GM18951 (cell line): Measurements from ENCODE around the gene RASGEF1B.

ENCODE experiments used
- POLR2A ChIP-seq: IDR thresholded peaks from 4 replicates; pipeline ENCODE4 v1.6.1; 2011; ENCODE audit warnings: mild to moderate bottlenecking; ENCODE audit not compliant: insufficient read length, insufficient read depth; ENCODE audit errors: extremely low read depth
- in situ Hi-C: fragments of 300-500 bp; cut with MboI; formaldehyde crosslinking; loops from one replicate; pipeline ENCODE4 v1.12.0; 2022; ENCODE audit warnings: low sequenced_read_pairs, mixed read lengths, inconsistent platforms; ENCODE audit not compliant: unreplicated experiment

The RASGEF1B gene

DNA sequence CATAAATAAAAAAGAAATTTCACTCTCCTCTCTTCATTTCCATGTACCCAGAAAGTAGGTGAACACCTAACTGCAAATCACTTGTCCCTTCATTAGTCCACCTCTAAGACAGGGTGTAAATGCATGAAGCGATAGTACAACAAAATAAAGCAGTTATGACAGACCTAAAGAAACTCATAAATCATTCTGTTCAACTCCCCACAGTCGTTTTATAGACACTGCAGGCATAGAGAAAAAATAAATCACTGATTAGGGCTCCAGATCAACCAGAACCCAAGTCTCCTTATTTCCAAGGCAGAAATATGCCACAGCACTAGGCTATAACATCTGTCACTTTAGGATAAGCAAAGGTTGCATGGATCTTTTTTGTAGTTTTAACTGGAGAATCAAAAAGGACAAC is 3.0 kb downstream of the RASGEF1B start:
- no peak for TF ChIP-seq POLR2A
- in situ Hi-C loops, result loop anchor here (5.0 kb wide), 1 partner anchor 374 kb away; no protein-coding TSS in a partner anchor

DNA sequence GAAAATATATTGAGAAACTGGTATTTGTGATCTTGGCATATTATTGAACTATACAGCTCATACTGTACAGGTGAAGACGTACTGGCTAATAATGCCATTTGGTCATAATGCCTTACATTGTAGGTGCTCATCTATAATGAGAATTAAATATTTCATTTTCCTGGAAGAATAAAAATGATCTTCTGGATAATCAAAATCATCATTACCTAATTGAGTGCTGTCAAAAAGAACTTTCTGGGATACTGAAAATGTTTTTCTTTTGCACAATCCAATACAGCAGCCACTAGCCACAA is 4.1 kb downstream of the RASGEF1B start:
- in situ Hi-C loops, result loop anchor here (5.0 kb wide), 1 partner anchor 375 kb away; no protein-coding TSS in a partner anchor
- no peak for TF ChIP-seq POLR2A

GRCh38 chr4:81466841-81467671 is 4.7 kb downstream of the RASGEF1B start:
- TF ChIP-seq POLR2A, result no peak
- in situ Hi-C loops, result loop anchor here (5.0 kb wide), 1 partner anchor 375 kb away; no protein-coding TSS in a partner anchor

DNA sequence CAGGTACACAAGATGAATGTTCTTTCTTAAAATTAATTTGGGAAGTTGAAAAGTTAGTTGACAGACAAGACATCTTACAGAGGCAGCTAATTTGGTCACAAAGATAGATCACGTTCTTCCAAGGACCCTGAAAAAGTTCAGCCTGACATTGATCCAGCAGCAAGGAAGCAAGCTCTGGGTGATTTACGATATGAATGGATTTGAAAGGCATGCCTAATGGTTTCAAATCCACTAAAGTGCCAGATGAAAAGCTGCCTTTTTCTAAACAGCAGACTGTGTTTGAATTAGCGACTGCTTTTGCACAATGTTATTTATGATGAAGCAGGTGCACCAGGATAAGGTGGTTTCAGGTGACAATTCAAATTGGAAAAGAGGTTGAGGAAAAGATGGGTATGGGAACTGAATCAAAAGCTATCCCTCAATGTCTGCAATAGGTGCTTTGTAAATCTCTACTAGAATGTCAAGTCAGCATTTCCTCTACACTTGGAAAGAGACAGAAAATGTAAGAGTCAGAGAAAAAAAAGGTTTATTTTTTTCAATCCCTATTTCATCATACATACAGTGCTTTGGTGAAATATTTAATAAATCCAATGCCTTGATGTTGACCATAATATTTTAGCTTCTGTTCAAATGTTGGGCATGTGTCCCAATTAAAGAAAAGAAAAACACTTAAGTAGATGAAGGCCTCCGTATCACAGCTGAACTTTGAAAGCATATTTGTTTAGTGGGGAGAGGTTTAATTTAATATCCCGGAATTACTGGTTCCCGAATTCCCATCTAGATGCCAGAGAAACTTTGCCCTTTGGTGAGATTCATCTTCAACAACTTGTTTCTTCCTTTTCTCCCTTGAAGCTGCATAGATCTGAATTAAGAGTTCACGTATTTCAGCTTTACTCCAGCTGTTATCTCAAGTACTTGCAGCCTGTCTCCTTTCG is 6.0 kb downstream of the RASGEF1B start:
- in situ Hi-C loops, result loop anchor here (5.0 kb wide), 1 partner anchor 377 kb away; no protein-coding TSS in a partner anchor
- TF ChIP-seq POLR2A, result no peak

DNA sequence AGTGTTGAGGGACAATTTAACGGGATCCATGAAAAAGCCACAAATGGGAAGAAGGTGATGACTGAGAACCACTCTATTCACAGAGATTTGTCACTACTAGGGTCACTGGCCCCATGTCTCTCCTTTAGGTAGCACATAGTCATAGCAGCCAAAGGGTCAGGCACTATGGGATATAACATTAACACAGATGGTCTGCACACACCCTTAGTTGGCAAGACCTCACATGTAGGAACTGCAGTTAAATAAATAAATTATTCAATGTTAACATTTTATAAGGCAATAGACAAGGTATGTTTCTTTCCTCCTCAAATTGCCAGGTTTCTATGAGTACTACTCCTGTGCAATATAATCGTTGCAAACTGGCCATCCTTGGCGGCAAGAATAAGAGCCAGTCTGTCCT is 10.9 kb downstream of the RASGEF1B start:
- in situ Hi-C loops, result no loop called here
- no peak for TF ChIP-seq POLR2A

GRCh38 chr4:81460191-81460701 is 11.5 kb downstream of the RASGEF1B start:
- no peak for TF ChIP-seq POLR2A
- in situ Hi-C loops, result no loop called here

- TF ChIP-seq POLR2A, result no peak
- in situ Hi-C loops, result no loop called here
Observed at GRCh38 chr4:81459228-81459627, 12.5 kb downstream of the RASGEF1B start.

GRCh38 chr4:81457921-81458520 is 13.7 kb downstream of the RASGEF1B start:
- TF ChIP-seq POLR2A, result no peak
- in situ Hi-C loops, result no loop called here

DNA sequence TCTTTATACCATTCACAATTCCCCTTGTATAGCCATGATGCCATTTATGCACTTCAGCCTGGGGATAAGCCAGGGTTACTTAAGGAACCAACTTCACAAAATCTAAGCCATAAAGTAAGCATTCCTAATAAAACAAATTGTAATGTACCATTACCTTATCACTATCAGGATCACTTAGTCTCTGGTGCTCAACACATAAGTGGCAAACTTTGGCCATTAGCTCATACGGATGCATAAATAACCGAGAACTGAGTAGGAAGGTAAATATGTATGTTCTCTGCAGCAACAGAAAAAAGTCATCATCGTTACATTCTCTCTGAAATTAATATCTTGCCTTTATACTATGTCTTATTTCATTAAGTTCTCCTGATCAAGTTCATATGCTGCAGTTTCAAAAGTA is 14.4 kb downstream of the RASGEF1B start:
- in situ Hi-C loops, result no loop called here
- no peak for TF ChIP-seq POLR2A

- in situ Hi-C loops, result no loop called here
- TF ChIP-seq POLR2A, result no peak
Observed at GRCh38 chr4:81455897-81456296, 15.8 kb downstream of the RASGEF1B start.

DNA sequence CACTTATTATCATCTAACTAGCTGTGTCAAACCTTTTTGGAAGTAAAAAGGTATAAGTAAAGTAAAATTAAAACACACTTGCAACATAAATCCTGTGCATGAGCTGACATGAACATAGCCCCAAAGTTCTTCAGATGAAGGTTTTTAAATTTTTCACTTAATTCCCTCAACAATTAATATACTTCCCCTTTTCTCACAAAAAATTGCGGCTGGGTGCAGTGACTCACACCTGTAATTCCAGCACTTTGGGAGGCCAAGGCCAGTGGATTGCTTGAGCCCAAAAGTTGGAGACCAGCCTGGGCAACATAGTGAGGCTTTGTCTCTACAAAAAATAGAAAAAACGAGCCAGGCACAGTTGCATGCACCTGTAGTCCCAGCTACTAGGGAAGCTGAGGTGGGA is 16.8 kb downstream of the RASGEF1B start:
- in situ Hi-C loops, result no loop called here
- TF ChIP-seq POLR2A, result no peak

- TF ChIP-seq POLR2A, result no peak
- in situ Hi-C loops, result no loop called here
Observed at GRCh38 chr4:81454499-81454898, 17.2 kb downstream of the RASGEF1B start.

- TF ChIP-seq POLR2A, result no peak
- in situ Hi-C loops, result no loop called here
Observed at GRCh38 chr4:81453024-81453423, 18.7 kb downstream of the RASGEF1B start.

GRCh38 chr4:81452452-81453006 is 19.2 kb downstream of the RASGEF1B start:
- in situ Hi-C loops, result no loop called here
- TF ChIP-seq POLR2A, result no peak
